Measurements from ENCODE around the gene DARS2. TPM values are rescaled to one million over a fixed set of nuclear protein-coding genes. Genes with fewer than 3 reads are reported as not detected.

The DARS2 gene
- total and polyA plus RNA-seq, 2 of the 4 experiments (the other 2 are of a cell fraction): 14.8 to 18.8 TPM

GRCh38 chr1:173886746-173887611 is 62.5 kb downstream of the DARS2 start (continued):
- no peak for TF ChIP-seq CHD1 (IDR thresholded peaks at IDR 0.05; ENCODE audit: low read depth, low read length)

- H3K4ac ChIP-seq (ENCODE audit: low read depth, low read length): no peak overlapping the region
- H4K20me1 ChIP-seq (ENCODE audit: insufficient read depth, low read length): no peaks in the 10 kb centered on the region
- H3K14ac ChIP-seq (replicated peaks; ENCODE audit: low read depth, low read length): no peak overlapping the region
- no peak overlapping the region for H3K23ac ChIP-seq (ENCODE audit: low read depth, low read length)
- H3K9ac ChIP-seq (ENCODE audit: low read depth, low read length): no peak overlapping the region
- CTCF ChIA-PET: no interaction called here
- no peak overlapping the region for H2AK9ac ChIP-seq (replicated peaks; ENCODE audit: low read depth, low read length, poor library complexity)
- no peak for ATAC-seq (ENCODE audit: low read depth)
- H3K27ac ChIP-seq (ENCODE audit: insufficient read depth, low read length): no peak overlapping the region
- H2BK5ac ChIP-seq (ENCODE audit: low read depth, low read length, poor library complexity, severe bottlenecking): no peak overlapping the region
- H2BK15ac ChIP-seq (ENCODE audit: low read depth, low read length): no peak overlapping the region
- no TSS peak for BruUV-seq (replicated peaks)
- peaks cover 0 to 3% of the 10 kb centered on the region in 2 experiments; a peak in 1 of 4 replicates for H3K79me1 ChIP-seq (ENCODE audit: low read depth in 1 of 2, low read length in 2 of 2)
- no peak overlapping the region for H3K4me3 ChIP-seq (ENCODE audit: insufficient read depth, low read depth, low read length)
- H3K4me2 ChIP-seq (ENCODE audit: low read depth, low read length): no peak overlapping the region
- H3K9me1 ChIP-seq (ENCODE audit: insufficient read depth, low read length): no peaks in the 10 kb centered on the region; the same call in 1 of the 2 replicates
- no peak for DNase-seq
- H2BK20ac ChIP-seq (ENCODE audit: low read depth, low read length): no peak overlapping the region
- in situ Hi-C loops (cut with MboI; ENCODE audit: low sequenced_read_pairs): no loop called here
- H3K9me3 ChIP-seq (ENCODE audit: control insufficient read depth, insufficient read depth, low read length): no peaks in the 10 kb centered on the region
- no peak overlapping the region for H3K18ac ChIP-seq (ENCODE audit: low read depth, low read length)
- no peak overlapping the region for H2BK120ac ChIP-seq (ENCODE audit: low read depth, low read length)
- H2AFZ ChIP-seq (replicated peaks; ENCODE audit: low read length, poor library complexity): no peak overlapping the region
- H4K91ac ChIP-seq (ENCODE audit: insufficient read depth, low read depth, low read length): no peak overlapping the region
- POLR2A ChIA-PET (ENCODE audit: unreplicated experiment): no interaction called here
- H3K56ac ChIP-seq (ENCODE audit: extremely low read depth, insufficient read depth, low read length): no peak overlapping the region
- peaks cover 13% of the 10 kb centered on the region for H3K36me3 ChIP-seq (ENCODE audit: control insufficient read depth, insufficient read depth, low read length)
- no peak overlapping the region for H4K5ac ChIP-seq (ENCODE audit: low read depth, low read length)
- WGBS, 2 experiments (ENCODE audit: extremely low coverage in 2 of 2, insufficient read length in 1 of 2): 92% methylated on average over 2 of the region's 2 CpGs; no CpG with 5 or more reads in 1 of the 2 experiments
- H3K4me1 ChIP-seq (ENCODE audit: control insufficient read depth, insufficient read depth, low read length): no peaks in the 10 kb centered on the region
- H2AK5ac ChIP-seq (ENCODE audit: low read depth, low read length): no peak overlapping the region
- H3K27me3 ChIP-seq (ENCODE audit: control insufficient read depth, insufficient read depth, low read length): no peaks in the 10 kb centered on the region
- dilution Hi-C loops (cut with HindIII; ENCODE audit: low sequenced_read_pairs, unreplicated experiment): no loop called here
- intact Hi-C loops (cut with micrococcal nuclease): no loop called here
- no peak overlapping the region for H4K8ac ChIP-seq (ENCODE audit: low read depth in 2 of 2, low read length in 2 of 2)
- no peak for TF ChIP-seq NFE2L2 (IDR thresholded peaks at IDR 0.05; ENCODE audit: low read depth, low read length)
- TF ChIP-seq MAZ (IDR thresholded peaks at IDR 0.05; ENCODE audit: borderline replicate concordance, low read depth, low read length): no peak
- no peak for TF ChIP-seq MXI1 (IDR thresholded peaks at IDR 0.05; ENCODE audit: borderline replicate concordance, low read depth, low read length)
- no peak for TF ChIP-seq CTCF (conservative IDR thresholded peaks at IDR 0.05; ENCODE audit: low read depth, low read length)
- TF ChIP-seq RCOR1 (IDR thresholded peaks at IDR 0.05; ENCODE audit: insufficient replicate concordance, low read length): no peak
- no peak for TF ChIP-seq SMC3 (IDR thresholded peaks at IDR 0.05; ENCODE audit: low read depth, low read length)
- TF ChIP-seq BHLHE40 (IDR thresholded peaks at IDR 0.05; ENCODE audit: low read depth, low read length): no peak
- TF ChIP-seq RFX5 (IDR thresholded peaks at IDR 0.05; ENCODE audit: low read depth, low read length): no peak
- no peak for TF ChIP-seq POLR2A (IDR thresholded peaks at IDR 0.05; ENCODE audit: low read depth, low read length)
- TF ChIP-seq FOS (IDR thresholded peaks at IDR 0.05; ENCODE audit: low read depth, low read length): no peak
- TF ChIP-seq, protein P1, sequence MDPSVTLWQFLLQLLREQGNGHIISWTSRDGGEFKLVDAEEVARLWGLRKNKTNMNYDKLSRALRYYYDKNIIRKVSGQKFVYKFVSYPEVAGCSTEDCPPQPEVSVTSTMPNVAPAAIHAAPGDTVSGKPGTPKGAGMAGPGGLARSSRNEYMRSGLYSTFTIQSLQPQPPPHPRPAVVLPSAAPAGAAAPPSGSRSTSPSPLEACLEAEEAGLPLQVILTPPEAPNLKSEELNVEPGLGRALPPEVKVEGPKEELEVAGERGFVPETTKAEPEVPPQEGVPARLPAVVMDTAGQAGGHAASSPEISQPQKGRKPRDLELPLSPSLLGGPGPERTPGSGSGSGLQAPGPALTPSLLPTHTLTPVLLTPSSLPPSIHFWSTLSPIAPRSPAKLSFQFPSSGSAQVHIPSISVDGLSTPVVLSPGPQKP (IDR thresholded peaks at IDR 0.05; ENCODE audit: borderline replicate concordance, low read depth, low read length): no peak
- TF ChIP-seq MAFK (IDR thresholded peaks at IDR 0.05; ENCODE audit: low read depth, low read length): no peak
These were observed 63.2 kb downstream of the DARS2 start for GRCh38 chr1:173887627-173888026.
